ENCODE data around the gene MAPKAP1. TPM values are rescaled to one million over a fixed set of nuclear protein-coding genes. Genes with fewer than 3 reads are reported as not detected.

Gene MAPKAP1
- total RNA-seq, 2 donors from 2014 or later = 62.1 to 78.9 TPM

- no peaks in the 10 kb centered on the region for H3K27me3 ChIP-seq
- H3K4me1 ChIP-seq = no peaks in the 10 kb centered on the region
- H3K9me3 ChIP-seq = no peaks in the 10 kb centered on the region
- DNase-seq (ENCODE audit: low spot score) = no peak
- no peaks in the 10 kb centered on the region for H3K36me3 ChIP-seq
- H3K27ac ChIP-seq = no peak overlapping the region
- no peak overlapping the region for H3K4me3 ChIP-seq
- TF ChIP-seq, protein P1, sequence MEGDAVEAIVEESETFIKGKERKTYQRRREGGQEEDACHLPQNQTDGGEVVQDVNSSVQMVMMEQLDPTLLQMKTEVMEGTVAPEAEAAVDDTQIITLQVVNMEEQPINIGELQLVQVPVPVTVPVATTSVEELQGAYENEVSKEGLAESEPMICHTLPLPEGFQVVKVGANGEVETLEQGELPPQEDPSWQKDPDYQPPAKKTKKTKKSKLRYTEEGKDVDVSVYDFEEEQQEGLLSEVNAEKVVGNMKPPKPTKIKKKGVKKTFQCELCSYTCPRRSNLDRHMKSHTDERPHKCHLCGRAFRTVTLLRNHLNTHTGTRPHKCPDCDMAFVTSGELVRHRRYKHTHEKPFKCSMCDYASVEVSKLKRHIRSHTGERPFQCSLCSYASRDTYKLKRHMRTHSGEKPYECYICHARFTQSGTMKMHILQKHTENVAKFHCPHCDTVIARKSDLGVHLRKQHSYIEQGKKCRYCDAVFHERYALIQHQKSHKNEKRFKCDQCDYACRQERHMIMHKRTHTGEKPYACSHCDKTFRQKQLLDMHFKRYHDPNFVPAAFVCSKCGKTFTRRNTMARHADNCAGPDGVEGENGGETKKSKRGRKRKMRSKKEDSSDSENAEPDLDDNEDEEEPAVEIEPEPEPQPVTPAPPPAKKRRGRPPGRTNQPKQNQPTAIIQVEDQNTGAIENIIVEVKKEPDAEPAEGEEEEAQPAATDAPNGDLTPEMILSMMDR (IDR thresholded peaks at IDR 0.05) = no peak
Measured at GRCh38 chr9:125529107-125529506, 177.9 kb downstream of the MAPKAP1 start.

- Histone ChIP-seq H3K27me3 (no peaks in the 10 kb centered on the region), H3K9me3 (no peaks in the 10 kb centered on the region), H3K36me3 (no peaks in the 10 kb centered on the region), H3K4me3 (no peak overlapping the region), H3K4me1 (peaks cover 0 to 5% of the 10 kb centered on the region in 2 donors), H3K27ac (no peak overlapping the region)
- TF ChIP-seq, protein P1 (IDR thresholded peaks at IDR 0.05) = no peak
- no peak for DNase-seq (ENCODE audit: low spot score)
Measured at GRCh38 chr9:125527471-125528002, 179.5 kb downstream of the MAPKAP1 start.

GRCh38 chr9:125525921-125526631 is 180.9 kb downstream of the MAPKAP1 start:
- TF ChIP-seq, protein P1 (IDR thresholded peaks at IDR 0.05) = no peak
- no peaks in the 10 kb centered on the region for H3K27me3 ChIP-seq
- no peak overlapping the region for H3K27ac ChIP-seq
- no peak overlapping the region for H3K4me3 ChIP-seq
- H3K4me1 ChIP-seq = peaks cover 0 to 9% of the 10 kb centered on the region in 2 donors
- no peak for DNase-seq (ENCODE audit: low spot score)
- no peaks in the 10 kb centered on the region for H3K36me3 ChIP-seq
- no peaks in the 10 kb centered on the region for H3K9me3 ChIP-seq

GRCh38 chr9:125524583-125525355 is 182.2 kb downstream of the MAPKAP1 start:
- DNase-seq (ENCODE audit: low spot score) = no peak
- Histone ChIP-seq H3K9me3 (no peaks in the 10 kb centered on the region), H3K36me3 (no peaks in the 10 kb centered on the region), H3K4me1 (peaks cover 0 to 9% of the 10 kb centered on the region in 2 donors), H3K27ac (no peak overlapping the region), H3K27me3 (no peaks in the 10 kb centered on the region), H3K4me3 (no peak overlapping the region)
- TF ChIP-seq, protein P1 (IDR thresholded peaks at IDR 0.05) = no peak

DNA sequence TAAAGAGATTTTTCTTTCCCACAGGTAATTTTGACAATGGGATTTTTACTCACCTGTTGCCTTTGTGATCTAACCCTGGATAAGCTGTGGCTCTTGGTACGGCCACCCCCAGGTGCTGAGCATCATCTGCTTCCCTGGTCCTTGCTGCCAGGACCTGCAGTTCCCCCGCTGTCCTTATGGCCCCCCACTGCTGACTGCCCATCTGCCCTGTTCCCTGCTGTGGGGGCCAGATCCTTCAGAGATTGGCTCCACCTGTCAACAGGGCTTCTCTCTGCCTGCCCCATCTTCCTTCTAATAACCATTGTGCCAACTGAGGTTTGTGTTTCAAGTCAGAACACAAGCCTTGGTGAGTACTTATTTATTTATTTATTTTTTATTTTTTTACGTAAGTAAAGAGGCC is 183.3 kb downstream of the MAPKAP1 start:
- Histone ChIP-seq H3K4me3 (no peak overlapping the region), H3K27me3 (no peaks in the 10 kb centered on the region), H3K9me3 (no peaks in the 10 kb centered on the region), H3K4me1 (peaks cover 0 to 9% of the 10 kb centered on the region in 2 donors), H3K27ac (no peak overlapping the region), H3K36me3 (no peaks in the 10 kb centered on the region)
- TF ChIP-seq, protein P1 (IDR thresholded peaks at IDR 0.05) = no peak
- DNase-seq (ENCODE audit: low spot score) = no peak

All from right atrium auricular region (tissue), 2 donors.